Naive thymus-derived CD4-positive, alpha-beta T cell (primary cell): ENCODE measurements around the gene GRM5. TPM values are rescaled to one million over a fixed set of nuclear protein-coding genes. Genes with fewer than 3 reads are reported as not detected.

Experiments used
- ATAC-seq: fragments of 150-1000 bp; cut with Tn5 transposase; 2 replicates; pipeline ENCODE4 v1.10.0; 2021; ENCODE audit warnings: mild to moderate bottlenecking, moderate library complexity
- CTCF ChIA-PET: fragments of 350-600 bp; sonication (Branson Sonifier 250); formaldehyde crosslinking; loops from one replicate; lab custom pipeline; 2021; ENCODE audit warnings: antibody characterized with exemption; lab: Charles Lee
- POLR2A ChIA-PET: fragments of 350-600 bp; sonication (Branson Sonifier 250); formaldehyde crosslinking; loops from one replicate; lab custom pipeline; 2021; ENCODE audit warnings: antibody characterized with exemption, inconsistent platforms; lab: Charles Lee
- DNase-seq, 9 donors: peaks; one replicate each; pipeline versions ENCODE4 v3.0.0 to v3.0.0-alpha.2; 2020 to 2022; ENCODE audit warnings: mixed read lengths in 1 of 9
- H3K27ac ChIP-seq: one replicate; pipeline ENCODE4 v1.7.0; 2013; ENCODE audit warnings: mild to moderate bottlenecking, low read depth, low read length, moderate library complexity
- H3K27me3 ChIP-seq, 2 donors: one replicate each; pipeline ENCODE4 v1.7.0; 2013; ENCODE audit warnings: low read length in 2 of 2, mild to moderate bottlenecking in 2 of 2, moderate library complexity in 2 of 2; ENCODE audit not compliant: control insufficient read depth in 2 of 2, insufficient read depth in 2 of 2
- H3K36me3 ChIP-seq, 3 experiments: 1 replicate in 2 of 3; 2 replicates in 1 of 3; pipeline ENCODE4 v1.7.0; 2013; ENCODE audit warnings: low read length in 3 of 3, mild to moderate bottlenecking in 3 of 3, moderate library complexity in 1 of 3; ENCODE audit not compliant: insufficient read depth in 3 of 3, control insufficient read depth in 2 of 3
- H3K4me1 ChIP-seq, 2 donors: one replicate each; pipeline ENCODE4 v1.7.0; 2013; ENCODE audit warnings: low read length in 2 of 2, mild to moderate bottlenecking in 2 of 2, moderate library complexity in 1 of 2; ENCODE audit not compliant: control insufficient read depth in 2 of 2, insufficient read depth in 2 of 2
- H3K4me3 ChIP-seq: 2 replicates; pipeline ENCODE4 v1.7.0; 2013; ENCODE audit warnings: mild to moderate bottlenecking, low read length
- H3K9me3 ChIP-seq, 3 experiments: 1 replicate in 2 of 3; 2 replicates in 1 of 3; pipeline ENCODE4 v1.7.0; 2013; ENCODE audit warnings: low read length in 3 of 3; ENCODE audit not compliant: control insufficient read depth in 2 of 3
- H3K27ac Mint-ChIP-seq, 9 donors: one replicate each; pipeline ENCODE4 v1.8.0; 2020 to 2022; ENCODE audit warnings: mixed read lengths in 9 of 9, mild to moderate bottlenecking in 8 of 9, moderate library complexity in 5 of 9, inconsistent platforms in 2 of 9
- H3K27me3 Mint-ChIP-seq, 5 donors: one replicate each; pipeline ENCODE4 v1.8.0; 2021 to 2022; ENCODE audit warnings: mixed read lengths in 5 of 5, mild to moderate bottlenecking in 1 of 5
- H3K36me3 Mint-ChIP-seq, 5 donors: one replicate each; pipeline ENCODE4 v1.8.0; 2020 to 2022; ENCODE audit warnings: mixed read lengths in 5 of 5, mild to moderate bottlenecking in 3 of 5, inconsistent platforms in 1 of 5
- H3K4me1 Mint-ChIP-seq, 7 donors: one replicate each; pipeline ENCODE4 v1.8.0; 2020 to 2022; ENCODE audit warnings: mixed read lengths in 7 of 7, mild to moderate bottlenecking in 3 of 7, inconsistent platforms in 1 of 7
- H3K4me3 Mint-ChIP-seq, 10 donors: one replicate each; pipeline ENCODE4 v1.8.0; 2020 to 2022; ENCODE audit warnings: mild to moderate bottlenecking in 10 of 10, mixed read lengths in 10 of 10, moderate library complexity in 6 of 10, inconsistent platforms in 2 of 10
- H3K9me3 Mint-ChIP-seq, 11 donors: one replicate each; pipeline ENCODE4 v1.8.0; 2020 to 2022; ENCODE audit warnings: mixed read lengths in 11 of 11, mild to moderate bottlenecking in 4 of 11, inconsistent platforms in 1 of 11, moderate library complexity in 1 of 11
- intact Hi-C, 2 donors: fragments of 100-400 bp; cut with micrococcal nuclease; formaldehyde crosslinking; loops; one replicate each; pipeline ENCODE4 v1.15.1; 2023
- polyA plus RNA-seq, 2 donors: library from polyadenylated mRNA; unstranded; fragments of 300-500 nt; fragmentation: Illumina TruSeq; gene quantifications; one replicate each; pipeline ENCODE4 v1.2.3, GENCODE V29; 2021
- total RNA-seq, 6 experiments: library from RNA in 5 of 6; stranded (reverse) in 5 of 6; gene quantifications; 1 replicate in 5 of 6; 2 replicates in 1 of 6; pipeline ENCODE4 v1.2.3 and lab custom pipeline; 2021 to 2026

The GRM5 gene
- total and polyA plus RNA-seq, 7 experiments from 2014 or later = not detected

DNA sequence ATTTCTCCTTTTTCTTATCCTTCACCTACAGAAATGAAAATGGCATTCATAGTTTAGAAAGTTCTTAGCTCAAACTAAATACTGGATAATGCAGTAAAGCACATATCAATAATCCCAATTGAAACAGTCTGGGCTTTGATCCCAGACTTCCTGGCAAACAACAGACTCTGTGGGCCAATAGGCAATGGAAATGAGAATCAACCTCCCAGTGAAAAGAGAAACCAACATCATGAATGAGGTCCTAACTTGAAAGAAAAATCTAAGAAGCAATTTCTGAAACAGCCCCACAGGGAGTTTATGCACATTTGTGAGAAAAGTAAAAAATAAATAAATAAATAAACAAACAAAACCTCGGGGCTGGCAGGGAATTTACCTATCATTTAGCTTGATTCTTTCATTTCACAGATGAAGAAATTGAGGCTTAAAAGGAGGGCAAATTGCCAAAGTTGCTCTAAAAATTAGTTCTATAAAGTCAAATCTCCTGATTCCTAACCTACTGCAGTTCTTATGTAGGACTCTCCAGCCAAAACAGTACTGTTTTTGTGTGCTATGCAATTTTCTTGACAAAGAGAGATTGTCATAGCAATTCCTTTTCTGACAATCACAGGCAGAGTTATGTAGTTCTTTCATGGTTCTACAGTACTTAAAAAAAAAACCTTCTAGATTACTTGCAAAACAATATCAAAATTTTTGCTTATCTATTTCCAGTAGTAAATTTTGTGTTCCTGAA is 265.8 kb downstream of the GRM5 start:
- Mint-ChIP-seq H3K36me3 (no peaks in the 10 kb centered on the region), H3K4me1 (peaks cover 0 to 20% (median 11%) of the 10 kb centered on the region in 7 donors), H3K4me3 (no peak overlapping the region), H3K27me3 (no peaks in the 10 kb centered on the region), H3K9me3 (peaks cover 0 to 4% (median 0%) of the 10 kb centered on the region in 11 donors), H3K27ac (no peak overlapping the region)
- CTCF ChIA-PET = no interaction called here
- Histone ChIP-seq H3K27me3 (no peaks in the 10 kb centered on the region), H3K27ac (no peak overlapping the region), H3K4me1 (peaks cover 0 to 3% of the 10 kb centered on the region in 2 donors), H3K4me3 (no peak overlapping the region), H3K36me3 (no peaks in the 10 kb centered on the region), H3K9me3 (no peaks in the 10 kb centered on the region)
- no peak for DNase-seq
- intact Hi-C loops = loop anchor here in 1 of 2 donors (10.0 kb wide), 1 partner anchor 45 kb away; no protein-coding TSS in a partner anchor
- ATAC-seq = no peak
- POLR2A ChIA-PET = no interaction called here

DNA sequence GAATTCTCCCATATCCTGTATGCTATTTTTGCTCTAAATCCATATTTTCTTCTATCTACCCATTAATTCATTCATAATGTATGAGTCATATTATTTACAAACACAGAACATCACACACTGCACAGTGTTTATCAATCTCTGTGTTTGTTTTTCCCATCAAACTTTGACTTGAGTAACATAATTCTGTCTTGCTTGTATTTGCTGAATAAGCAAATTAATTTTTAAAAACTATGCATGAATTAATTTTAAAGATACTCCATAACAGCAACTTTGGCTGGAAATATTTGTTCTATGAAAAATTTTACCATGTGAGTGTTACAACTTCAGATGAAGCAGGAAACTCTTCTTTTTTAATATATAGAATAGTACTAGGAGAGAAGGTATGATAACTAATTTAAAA is 275.6 kb downstream of the GRM5 start:
- CTCF ChIA-PET = no interaction called here
- Mint-ChIP-seq H3K4me3 (no peak overlapping the region), H3K27me3 (no peaks in the 10 kb centered on the region)

DNA sequence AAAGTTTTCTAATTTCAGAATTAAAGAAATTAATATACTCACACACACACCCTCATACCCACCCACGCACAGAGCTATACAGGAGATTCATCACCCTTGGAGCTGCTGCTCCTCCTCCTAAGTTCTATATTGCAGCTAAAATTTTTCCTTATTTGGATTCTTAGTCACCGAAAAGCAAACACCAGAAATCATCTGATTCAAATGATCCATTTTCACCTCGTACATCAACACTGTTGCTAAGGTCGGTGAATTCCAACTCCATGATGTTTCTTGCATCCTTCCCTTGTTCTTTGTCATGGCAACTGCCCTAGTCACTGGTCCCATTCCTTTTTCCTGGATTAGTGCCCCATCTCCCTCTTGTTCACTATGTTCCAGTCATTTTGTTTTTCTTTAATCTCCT is 286.2 kb downstream of the GRM5 start:
- ChIA-PET CTCF (no interaction called here), POLR2A (interaction anchor here (0.7 kb wide), 1 partner anchor 35 kb away, joined by 3 read pairs; no protein-coding TSS in a partner anchor)
- H3K4me1 ChIP-seq = peaks cover 0 to 3% of the 10 kb centered on the region in 2 donors
- Mint-ChIP-seq H3K27ac (peak overlapping the region in 1 of 9 donors; percentile 5), H3K4me1 (peaks cover 0 to 20% (median 11%) of the 10 kb centered on the region in 7 donors), H3K9me3 (peaks cover 0 to 9% (median 2%) of the 10 kb centered on the region in 11 donors), H3K4me3 (no peak overlapping the region), H3K27me3 (no peaks in the 10 kb centered on the region), H3K36me3 (peaks cover 0 to 4% (median 0%) of the 10 kb centered on the region in 5 donors)
- H3K9me3 ChIP-seq = peaks cover 0 to 4% (median 0%) of the 10 kb centered on the region in 3 experiments
- H3K27ac ChIP-seq = no peak overlapping the region
- no peak for ATAC-seq
- no peaks in the 10 kb centered on the region for H3K36me3 ChIP-seq
- H3K4me3 ChIP-seq = no peak overlapping the region
- no peaks in the 10 kb centered on the region for H3K27me3 ChIP-seq
- intact Hi-C loops = no loop called here
- no peak for DNase-seq

More for the DNA sequence above, 275.6 kb downstream of the GRM5 start:
- H3K9me3 ChIP-seq = no peaks in the 10 kb centered on the region
- H3K27ac ChIP-seq = no peak overlapping the region
- H3K36me3 Mint-ChIP-seq = no peaks in the 10 kb centered on the region
- peaks cover 0 to 11% (median 5%) of the 10 kb centered on the region in 7 donors for H3K4me1 Mint-ChIP-seq
- no peak overlapping the region for H3K27ac Mint-ChIP-seq
- ATAC-seq (no peak), DNase-seq (no peak)
- peaks cover 0 to 5% (median 0%) of the 10 kb centered on the region in 11 donors for H3K9me3 Mint-ChIP-seq
- POLR2A ChIA-PET = interaction anchor here (0.6 kb wide), 1 partner anchor 138 kb away, joined by 3 read pairs; no protein-coding TSS in a partner anchor
- H3K4me3 ChIP-seq = no peak overlapping the region
- no peaks in the 10 kb centered on the region for H3K36me3 ChIP-seq
- no peaks in the 10 kb centered on the region for H3K4me1 ChIP-seq
- intact Hi-C loops = loop anchor here in 1 of 2 donors (10.0 kb wide), 1 partner anchor 55 kb away; no protein-coding TSS in a partner anchor
- no peaks in the 10 kb centered on the region for H3K27me3 ChIP-seq

DNA sequence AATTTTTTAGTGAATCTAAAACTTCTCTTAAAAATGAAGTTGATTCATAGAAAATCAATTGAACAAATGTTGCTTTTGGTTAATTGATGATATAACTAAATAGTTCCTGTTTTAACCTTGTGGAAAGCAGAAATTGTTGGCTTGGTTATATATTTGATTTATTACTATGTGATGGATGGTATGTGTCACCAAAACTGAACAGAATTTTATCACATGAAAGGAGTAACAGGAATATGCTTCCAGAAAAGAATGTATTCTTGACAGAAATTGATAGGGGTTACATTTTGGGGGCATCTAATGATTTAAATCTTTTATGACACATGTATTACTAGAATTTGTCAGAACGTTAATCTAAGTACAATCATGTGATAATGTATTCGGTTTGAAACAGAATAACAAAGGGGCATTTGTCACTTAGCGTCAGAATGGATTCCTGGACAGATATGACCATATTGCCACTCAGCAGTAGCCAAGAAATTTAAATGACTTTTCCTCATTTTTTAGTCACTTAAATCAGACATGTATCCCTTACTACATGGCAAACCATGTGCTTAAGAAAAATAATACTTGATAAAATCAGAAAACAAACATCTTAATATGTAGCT is 295.2 kb downstream of the GRM5 start:
- Mint-ChIP-seq H3K36me3 (no peaks in the 10 kb centered on the region), H3K27ac (no peak overlapping the region), H3K4me3 (no peak overlapping the region), H3K4me1 (peaks cover 0 to 5% (median 0%) of the 10 kb centered on the region in 7 donors), H3K27me3 (no peaks in the 10 kb centered on the region), H3K9me3 (peaks cover 0 to 16% (median 0%) of the 10 kb centered on the region in 11 donors)
- no peaks in the 10 kb centered on the region for H3K27me3 ChIP-seq
- H3K9me3 ChIP-seq = no peaks in the 10 kb centered on the region
- POLR2A ChIA-PET = interaction anchor here (0.6 to 1.1 kb wide), 2 partner anchors 20 to 39 kb away, joined by 3 to 5 read pairs; no protein-coding TSS in a partner anchor
- ATAC-seq (no peak), DNase-seq (no peak)
- H3K27ac ChIP-seq = no peak overlapping the region
- H3K4me1 ChIP-seq = no peaks in the 10 kb centered on the region
- no peaks in the 10 kb centered on the region for H3K36me3 ChIP-seq
- intact Hi-C loops = no loop called here
- CTCF ChIA-PET = no interaction called here
- no peak overlapping the region for H3K4me3 ChIP-seq

DNA sequence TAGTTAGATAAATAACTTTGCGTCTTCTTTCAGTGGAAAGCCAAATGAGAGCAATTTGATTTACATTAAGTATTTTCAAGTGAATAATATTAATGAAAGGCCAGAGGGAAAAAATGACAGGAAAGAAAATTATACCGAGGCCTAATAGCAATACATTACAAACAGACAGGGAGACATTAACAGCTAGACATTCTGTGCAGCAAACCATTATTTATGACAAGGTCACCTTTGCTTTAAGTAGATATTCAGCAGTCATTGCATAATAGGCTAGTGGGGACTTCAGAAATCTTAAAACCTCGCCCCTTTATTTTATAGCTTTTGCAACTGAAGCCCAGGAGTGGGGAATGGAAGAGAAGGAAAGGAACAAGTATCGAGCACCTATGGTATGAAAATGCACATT is 321.6 kb downstream of the GRM5 start:
- Histone ChIP-seq H3K9me3 (no peaks in the 10 kb centered on the region), H3K4me1 (no peaks in the 10 kb centered on the region), H3K36me3 (no peaks in the 10 kb centered on the region), H3K27ac (no peak overlapping the region), H3K4me3 (no peak overlapping the region), H3K27me3 (no peaks in the 10 kb centered on the region)
- peaks cover 0 to 8% (median 0%) of the 10 kb centered on the region in 5 donors for H3K36me3 Mint-ChIP-seq
- ChIA-PET CTCF (no interaction called here), POLR2A (interaction anchor here (1.0 kb wide), 1 partner anchor 35 kb away, joined by 3 read pairs; no protein-coding TSS in a partner anchor)
- intact Hi-C loops = no loop called here
- no peaks in the 10 kb centered on the region for H3K27me3 Mint-ChIP-seq
- peaks cover 0 to 3% (median 0%) of the 10 kb centered on the region in 7 donors for H3K4me1 Mint-ChIP-seq
- DNase-seq (no peak), ATAC-seq (no peak)
- no peak overlapping the region for H3K4me3 Mint-ChIP-seq
- peaks cover 1 to 8% (median 5%) of the 10 kb centered on the region in 11 donors for H3K9me3 Mint-ChIP-seq
- H3K27ac Mint-ChIP-seq = no peak overlapping the region

DNA sequence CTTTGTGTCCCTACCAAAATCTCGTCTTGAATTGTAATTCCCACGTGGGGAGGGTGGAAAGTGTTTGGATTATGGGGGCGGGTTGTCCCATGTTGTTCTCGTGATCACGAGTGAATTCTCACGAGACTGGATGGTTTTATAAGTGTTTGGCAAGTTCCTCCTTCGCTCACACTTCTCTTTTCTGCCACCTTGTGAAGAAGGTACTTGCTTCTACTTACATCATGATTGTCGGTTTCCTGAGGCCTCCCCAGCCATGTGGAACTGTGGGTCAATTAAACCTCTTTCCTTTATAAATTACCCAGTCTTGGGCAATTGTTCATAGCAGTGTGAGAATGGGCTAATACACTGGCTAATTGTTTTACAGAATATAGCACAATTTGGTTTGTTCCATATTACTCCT is 326.3 kb downstream of the GRM5 start:
- Mint-ChIP-seq H3K9me3 (peaks cover 0 to 10% (median 3%) of the 10 kb centered on the region in 11 donors), H3K4me3 (no peak overlapping the region), H3K27ac (no peak overlapping the region), H3K4me1 (peaks cover 0 to 3% (median 0%) of the 10 kb centered on the region in 7 donors), H3K36me3 (no peaks in the 10 kb centered on the region), H3K27me3 (no peaks in the 10 kb centered on the region)
- no peak overlapping the region for H3K4me3 ChIP-seq
- H3K4me1 ChIP-seq = no peaks in the 10 kb centered on the region
- no peaks in the 10 kb centered on the region for H3K36me3 ChIP-seq
- intact Hi-C loops = no loop called here
- DNase-seq = no peak
- H3K27ac ChIP-seq = no peak overlapping the region
- ChIA-PET POLR2A (no interaction called here), CTCF (no interaction called here)
- ATAC-seq = no peak
- H3K27me3 ChIP-seq = no peaks in the 10 kb centered on the region
- no peaks in the 10 kb centered on the region for H3K9me3 ChIP-seq
